ENCODE results near the gene KCTD20. TPM values are rescaled to one million over a fixed set of nuclear protein-coding genes. Genes with fewer than 3 reads are reported as not detected.

Gene KCTD20
- total and polyA plus RNA-seq, 9 of the 15 experiments (the other 6 are each of a cell fraction or from before 2014, with no cell fraction given), result 28.9 to 160 (median 70.6) TPM

- no peak; a peak in 2 of 6 replicates for TF ChIP-seq CTCF (IDR thresholded peaks at IDR 0.05 in 2 of 3, conservative IDR thresholded peaks at IDR 0.05 in 1 of 3; ENCODE audit: insufficient read depth in 2 of 3, low read depth in 1 of 3, low read length in 3 of 3)
- no peak for TF ChIP-seq EHMT2 (IDR thresholded peaks at IDR 0.05)
- TF ChIP-seq CHAMP1 (IDR thresholded peaks at IDR 0.05), result no peak
- no peak for TF ChIP-seq HINFP (tag; conservative IDR thresholded peaks at IDR 0.05; ENCODE audit: low read depth)
- TF ChIP-seq ZNF583 (CRISPR knock-in tag; IDR thresholded peaks at IDR 0.05), result peak; percentile 80
- TF ChIP-seq CREB3 (tag; conservative IDR thresholded peaks at IDR 0.05; ENCODE audit: low read depth), result peak; percentile 79; the same call in 1 of the 2 replicates
- TF ChIP-seq RNF2 (IDR thresholded peaks at IDR 0.05), result peak; percentile 94
Measured at GRCh38 chr6:36442671-36443470, at the start of gene KCTD20, which contains the start of gene PXT1 (continued).
